Measurements from ENCODE around the gene COL18A1. TPM values are rescaled to one million over a fixed set of nuclear protein-coding genes. Genes with fewer than 3 reads are reported as not detected.

The COL18A1 gene
- total RNA-seq, 4 donors from 2014 or later: 19.3 to 121 (median 23.3) TPM

DNA sequence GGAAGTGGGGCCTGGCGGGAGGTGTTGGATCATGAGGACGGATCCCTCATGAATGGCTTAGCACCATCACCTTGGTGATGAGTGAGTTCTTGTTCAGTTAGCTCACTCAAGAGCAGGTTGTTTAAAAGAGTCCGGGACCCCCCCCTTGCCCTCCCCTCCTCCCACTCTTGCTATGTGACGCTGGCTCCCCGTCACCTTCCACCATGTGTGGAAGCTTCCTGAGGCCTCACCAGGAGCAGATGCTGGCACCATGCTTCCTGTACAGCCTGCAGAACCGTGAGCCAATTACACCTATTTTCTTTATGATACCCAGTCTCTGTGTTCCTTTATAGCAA is 140.2 kb downstream of the COL18A1 start:
- 86% methylated on average over 6 of the region's 6 CpGs; no CpG with 5 or more reads in 1 of the 2 donors for WGBS, 2 donors (ENCODE audit: low coverage in 1 of 2)
- intact Hi-C loops (cut with DNase I; ENCODE audit: low total_unique reads): no loop called here
- Histone ChIP-seq H3K4me3 (no peak overlapping the region), H3K4me1 (peaks cover 10 to 20% (median 15%) of the 10 kb centered on the region in 4 donors), H3K27ac (no peak overlapping the region), H3K9me3 (no peaks in the 10 kb centered on the region), H3K27me3 (no peaks in the 10 kb centered on the region), H3K36me3 (no peaks in the 10 kb centered on the region)
- no peak for TF ChIP-seq EP300 (IDR thresholded peaks at IDR 0.05; ENCODE audit: low read depth)
- TF ChIP-seq POLR2A (IDR thresholded peaks at IDR 0.05): no peak
- no peak for TF ChIP-seq POLR2AphosphoS5 (IDR thresholded peaks at IDR 0.05)
- TF ChIP-seq, protein P1, sequence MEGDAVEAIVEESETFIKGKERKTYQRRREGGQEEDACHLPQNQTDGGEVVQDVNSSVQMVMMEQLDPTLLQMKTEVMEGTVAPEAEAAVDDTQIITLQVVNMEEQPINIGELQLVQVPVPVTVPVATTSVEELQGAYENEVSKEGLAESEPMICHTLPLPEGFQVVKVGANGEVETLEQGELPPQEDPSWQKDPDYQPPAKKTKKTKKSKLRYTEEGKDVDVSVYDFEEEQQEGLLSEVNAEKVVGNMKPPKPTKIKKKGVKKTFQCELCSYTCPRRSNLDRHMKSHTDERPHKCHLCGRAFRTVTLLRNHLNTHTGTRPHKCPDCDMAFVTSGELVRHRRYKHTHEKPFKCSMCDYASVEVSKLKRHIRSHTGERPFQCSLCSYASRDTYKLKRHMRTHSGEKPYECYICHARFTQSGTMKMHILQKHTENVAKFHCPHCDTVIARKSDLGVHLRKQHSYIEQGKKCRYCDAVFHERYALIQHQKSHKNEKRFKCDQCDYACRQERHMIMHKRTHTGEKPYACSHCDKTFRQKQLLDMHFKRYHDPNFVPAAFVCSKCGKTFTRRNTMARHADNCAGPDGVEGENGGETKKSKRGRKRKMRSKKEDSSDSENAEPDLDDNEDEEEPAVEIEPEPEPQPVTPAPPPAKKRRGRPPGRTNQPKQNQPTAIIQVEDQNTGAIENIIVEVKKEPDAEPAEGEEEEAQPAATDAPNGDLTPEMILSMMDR (IDR thresholded peaks at IDR 0.05): no peak
- no peak for DNase-seq
- in situ Hi-C loops (cut with MboI; ENCODE audit: low pct_ligation_motif_present in 1 of 4, low pct_unique_long_range_greater_than_20kb in 1 of 4, low sequenced_read_pairs in 3 of 4): no loop called here

DNA sequence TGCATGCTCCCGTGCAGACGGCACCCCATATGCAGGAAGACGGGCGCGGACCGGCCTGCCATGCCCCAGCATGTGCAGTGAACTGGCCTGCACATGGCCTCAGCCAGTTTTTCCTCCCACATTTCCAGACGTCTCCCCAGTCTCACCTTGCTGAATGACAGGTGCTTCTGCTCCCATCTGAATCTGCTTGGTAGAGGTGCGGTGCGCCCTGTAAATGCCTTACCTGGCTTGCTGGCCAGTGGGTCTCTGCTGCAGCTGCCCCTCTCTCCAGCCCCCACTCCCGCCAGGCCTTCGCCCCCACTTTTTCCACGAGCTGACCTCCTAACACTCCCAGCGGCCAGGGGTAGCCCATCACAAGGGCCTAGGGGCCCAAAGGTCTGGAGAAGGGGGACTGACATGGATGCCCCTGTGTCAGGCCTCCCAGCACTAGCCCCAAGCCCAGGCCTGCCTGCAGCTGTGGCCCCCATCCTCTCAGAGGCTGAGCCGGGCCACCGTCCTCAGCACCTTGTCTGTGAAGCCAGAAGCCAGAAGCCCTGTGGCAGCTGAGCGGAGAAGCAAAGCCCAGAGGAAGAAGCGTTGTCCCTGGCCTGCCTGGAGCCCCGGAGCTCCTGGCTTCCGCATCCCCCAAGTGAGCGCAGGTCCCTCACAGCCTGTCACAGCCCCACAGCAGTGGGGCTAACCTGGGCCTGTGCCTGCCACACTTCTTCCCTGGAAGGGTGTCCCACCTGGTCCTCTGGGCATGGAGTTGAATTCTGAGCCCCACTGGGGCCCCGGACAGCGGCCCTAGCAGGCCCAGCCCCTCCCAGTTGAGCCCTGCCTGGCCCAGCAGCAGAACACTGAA is 140.9 kb downstream of the COL18A1 start:
- intact Hi-C loops (cut with DNase I; ENCODE audit: low total_unique reads): no loop called here

DNA sequence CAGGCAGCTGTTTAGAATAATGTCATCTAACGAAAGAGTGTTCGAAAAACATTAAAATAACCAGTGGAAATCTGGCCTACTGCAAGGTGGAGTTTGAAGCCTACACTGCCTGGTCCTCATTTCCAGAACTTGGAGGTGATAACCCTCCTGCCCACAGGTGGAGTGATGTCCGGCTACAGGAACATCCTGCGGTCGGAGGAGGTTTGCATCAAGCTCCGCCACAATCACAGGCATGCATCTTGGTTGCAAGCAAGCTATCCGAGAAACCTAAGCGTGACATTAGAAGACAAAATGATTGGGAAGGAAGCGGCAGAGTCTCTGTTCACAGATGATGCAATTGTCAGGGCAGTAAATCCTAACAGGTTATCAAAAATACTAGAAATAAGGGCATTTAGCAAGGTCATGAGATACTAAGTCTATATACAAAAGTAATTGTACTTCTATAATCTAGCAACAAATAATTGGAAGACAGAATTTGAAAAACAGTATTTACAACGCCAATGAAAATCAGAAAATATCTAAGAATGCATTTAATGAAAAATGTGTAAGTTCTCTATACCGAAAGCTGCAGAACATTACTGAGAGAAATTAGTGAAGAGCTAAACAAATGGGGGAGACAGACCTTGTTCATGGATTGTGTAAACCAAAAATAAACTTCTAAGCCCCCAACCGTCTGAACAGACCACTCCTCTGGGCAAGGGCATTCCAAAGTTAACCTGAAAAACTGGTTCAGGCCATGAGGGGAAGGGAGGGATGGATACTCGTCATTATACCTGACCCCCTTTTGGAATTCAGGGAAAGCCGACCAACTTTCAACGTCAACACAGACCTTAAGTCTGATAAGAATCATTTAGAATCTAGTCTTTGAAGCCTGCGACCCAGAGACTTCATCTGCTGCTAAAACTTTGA is 141.9 kb downstream of the COL18A1 start:
- H3K27ac ChIP-seq: no peak overlapping the region

More for the DNA sequence above, 140.9 kb downstream of the COL18A1 start:
- H3K4me1 ChIP-seq: peaks cover 10 to 24% (median 16%) of the 10 kb centered on the region in 4 donors
- H3K27ac ChIP-seq: no peak overlapping the region
- no peaks in the 10 kb centered on the region for H3K36me3 ChIP-seq
- no peaks in the 10 kb centered on the region for H3K9me3 ChIP-seq
- WGBS, 2 donors (ENCODE audit: low coverage in 1 of 2): 90% methylated on average over 20 of the region's 22 CpGs; no CpG with 5 or more reads in 1 of the 2 donors
- no peak for DNase-seq
- TF ChIP-seq, protein P1 (IDR thresholded peaks at IDR 0.05): no peak
- H3K27me3 ChIP-seq: no peaks in the 10 kb centered on the region
- no peak overlapping the region for H3K4me3 ChIP-seq
- in situ Hi-C loops (cut with MboI; ENCODE audit: low pct_ligation_motif_present in 1 of 4, low pct_unique_long_range_greater_than_20kb in 1 of 4, low sequenced_read_pairs in 3 of 4): no loop called here

DNA sequence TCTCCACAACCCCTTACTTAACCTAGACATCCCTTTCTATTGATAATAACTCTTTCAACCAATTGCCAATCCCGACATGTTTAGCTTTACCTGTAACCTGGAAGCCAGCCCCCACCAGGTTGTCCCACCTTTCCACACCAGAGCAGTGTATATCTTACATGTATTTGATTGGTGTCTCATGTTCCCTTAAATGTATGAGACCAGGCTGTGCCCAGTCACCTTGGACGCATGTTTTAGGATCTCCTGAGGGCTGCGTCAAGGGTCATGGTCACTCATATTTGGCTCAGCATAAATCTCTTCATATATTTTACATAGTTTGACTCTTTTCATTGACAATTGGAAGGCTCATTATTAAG is 142.6 kb downstream of the COL18A1 start:
- WGBS, 2 donors (ENCODE audit: low coverage in 1 of 2): 91 to 100% methylated on average over 1 to 3 of the region's 3 CpGs
- Histone ChIP-seq H3K4me3 (no peak overlapping the region), H3K27me3 (no peaks in the 10 kb centered on the region), H3K36me3 (no peaks in the 10 kb centered on the region), H3K4me1 (peaks cover 3 to 19% (median 7%) of the 10 kb centered on the region in 4 donors), H3K9me3 (no peaks in the 10 kb centered on the region), H3K27ac (no peak overlapping the region)
- TF ChIP-seq EP300 (IDR thresholded peaks at IDR 0.05; ENCODE audit: low read depth) (no peak), POLR2A (IDR thresholded peaks at IDR 0.05) (no peak), POLR2AphosphoS5 (IDR thresholded peaks at IDR 0.05) (no peak)
- TF ChIP-seq, protein P1 (IDR thresholded peaks at IDR 0.05): no peak
- intact Hi-C loops (cut with DNase I; ENCODE audit: low total_unique reads): no loop called here
- no peak for DNase-seq
- in situ Hi-C loops (cut with MboI; ENCODE audit: low pct_ligation_motif_present in 1 of 4, low pct_unique_long_range_greater_than_20kb in 1 of 4, low sequenced_read_pairs in 3 of 4): no loop called here

More for the DNA sequence above, 141.9 kb downstream of the COL18A1 start:
- Histone ChIP-seq H3K36me3 (no peaks in the 10 kb centered on the region), H3K27me3 (no peaks in the 10 kb centered on the region), H3K4me1 (peaks cover 3 to 20% (median 9%) of the 10 kb centered on the region in 4 donors), H3K9me3 (no peaks in the 10 kb centered on the region), H3K4me3 (no peak overlapping the region)
- no peak for TF ChIP-seq POLR2AphosphoS5 (IDR thresholded peaks at IDR 0.05)
- TF ChIP-seq EP300 (IDR thresholded peaks at IDR 0.05; ENCODE audit: low read depth): no peak
- TF ChIP-seq, protein P1 (IDR thresholded peaks at IDR 0.05): no peak
- TF ChIP-seq POLR2A (IDR thresholded peaks at IDR 0.05): no peak
- in situ Hi-C loops (cut with MboI; ENCODE audit: low pct_ligation_motif_present in 1 of 4, low pct_unique_long_range_greater_than_20kb in 1 of 4, low sequenced_read_pairs in 3 of 4): no loop called here
- 79 to 80% methylated on average over 8 to 16 of the region's 16 CpGs for WGBS, 2 donors (ENCODE audit: low coverage in 1 of 2)
- intact Hi-C loops (cut with DNase I; ENCODE audit: low total_unique reads): no loop called here
- DNase-seq: no peak

Data from transverse colon (tissue), 4 donors.